Upper lobe of left lung (tissue), 6 donors: Measurements from ENCODE around the gene DDC. TPM values are rescaled to one million over a fixed set of nuclear protein-coding genes. Genes with fewer than 3 reads are reported as not detected.

Experiments
- ATAC-seq, 2 donors: fragments of 200-7000 bp; cut with Tn5 transposase; one replicate each; pipeline ENCODE4 v1.9.1; 2022; ENCODE audit warnings: mild to moderate bottlenecking in 2 of 2, moderate library complexity in 2 of 2; ENCODE audit not compliant: low FRiP score in 2 of 2
- DNase-seq, 2 donors: peaks; one replicate each; pipeline ENCODE4 v3.0.0-alpha.2; 2019 to 2020
- H3K27ac ChIP-seq, 4 donors: fragments of 200-600 bp; sonication (generic); one replicate each; pipeline ENCODE4 v1.5.1; 2016 to 2019
- H3K27me3 ChIP-seq, 4 donors: fragments of 200-600 bp; sonication (generic); one replicate each; pipeline ENCODE4 v1.5.1; 2017 to 2019
- H3K36me3 ChIP-seq, 4 donors: fragments of 200-600 bp; sonication (generic); one replicate each; pipeline ENCODE4 v1.5.1; 2016 to 2019
- H3K4me1 ChIP-seq, 4 donors: fragments of 200-600 bp; sonication (generic); one replicate each; pipeline ENCODE4 v1.5.1; 2018 to 2019
- H3K4me3 ChIP-seq, 4 donors: fragments of 200-600 bp; sonication (generic); one replicate each; pipeline ENCODE4 v1.5.1; 2017 to 2019; ENCODE audit warnings: mild to moderate bottlenecking in 2 of 4, moderate library complexity in 1 of 4
- H3K9me3 ChIP-seq, 4 donors: fragments of 200-600 bp; sonication (generic); one replicate each; pipeline ENCODE4 v1.5.1; 2018 to 2019
- EP300 ChIP-seq, 4 donors: sonication (generic); formaldehyde crosslinking; IDR thresholded peaks; one replicate each; pipeline ENCODE4 v1.5.1; 2017; ENCODE audit warnings: antibody characterized with exemption in 4 of 4, control low read depth in 2 of 4
- POLR2A ChIP-seq, 4 donors: fragments of 450-650 bp; IDR thresholded peaks; one replicate each; pipeline ENCODE4 v1.5.1; 2016 to 2017; ENCODE audit warnings: antibody characterized with exemption in 4 of 4, mild to moderate bottlenecking in 2 of 4
- POLR2AphosphoS5 ChIP-seq, 2 donors: sonication (generic); formaldehyde crosslinking; IDR thresholded peaks; one replicate each; pipeline ENCODE4 v1.5.1; 2017; ENCODE audit warnings: antibody characterized with exemption in 2 of 2
- WGBS, 2 donors: methylation state at CpG; one replicate each; pipeline ENCODE4 v1.1.5; 2017 to 2018; 5-methylcytosine and 5-hydroxymethylcytosine counted together
- total RNA-seq, 6 donors: library from RNA; depleted of rRNA in 4 of 6; stranded (reverse); fragments of >200 nt in 4 of 6; gene quantifications; one replicate each; pipeline versions ENCODE4 v1.1.0 to v1.2.1, GENCODE V29; 2016 to 2021
- TF ChIP-seq, protein P1 (sequence below), 6 experiments: fragments of 450-650 bp in 4 of 6; fragments of 200-600 bp in 2 of 6; sonication (generic) in 2 of 6; IDR thresholded peaks; one replicate each; pipeline ENCODE4 v1.5.1; 2016 to 2019; ENCODE audit warnings: antibody characterized with exemption in 6 of 6
- donor health status: DM: no; HTN: no; CAD: no; lungs with moderate emphysema.
- donor health status: DM: no; HTN: yes; CAD: no; lungs with severe emphysema.

Gene DDC
- total RNA-seq, 6 donors from 2014 or later = 1.2 to 2.0 (median 1.4) TPM; not detected in 1

DNA sequence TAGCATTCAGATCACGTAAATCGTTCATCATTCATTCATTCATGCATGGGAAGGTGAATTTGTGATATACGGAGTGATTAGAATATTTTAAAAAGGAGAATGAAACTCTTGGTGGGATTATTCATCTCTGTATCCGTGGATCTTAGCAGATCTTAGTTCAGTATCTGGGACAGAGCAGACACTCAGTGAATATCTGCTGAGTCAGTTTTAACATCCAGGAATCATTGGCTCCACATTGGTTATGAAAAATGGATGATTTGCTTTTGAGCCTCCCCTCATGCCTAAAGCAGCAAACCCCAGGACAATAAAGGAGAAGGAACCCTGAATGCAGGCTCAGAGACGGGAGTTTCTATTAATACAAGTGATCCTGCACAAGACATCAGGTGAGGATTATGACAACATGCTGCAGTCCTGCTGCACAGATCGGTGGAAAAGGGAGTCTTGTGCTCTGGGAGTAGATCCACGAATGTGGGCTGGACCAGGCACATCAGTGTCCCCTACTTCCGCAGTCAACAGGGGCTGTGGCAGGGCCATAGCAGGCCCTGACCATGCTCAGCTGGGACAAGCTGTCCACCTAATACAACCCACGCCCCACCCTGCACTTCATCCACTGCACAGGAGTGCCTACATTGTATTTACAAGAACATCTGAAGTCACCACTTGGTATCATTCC lies 88.1 kb downstream of the DDC start:
- TF ChIP-seq POLR2A (IDR thresholded peaks at IDR 0.05) (no peak), EP300 (IDR thresholded peaks at IDR 0.05) (no peak), POLR2AphosphoS5 (IDR thresholded peaks at IDR 0.05) (no peak)
- TF ChIP-seq, protein P1, sequence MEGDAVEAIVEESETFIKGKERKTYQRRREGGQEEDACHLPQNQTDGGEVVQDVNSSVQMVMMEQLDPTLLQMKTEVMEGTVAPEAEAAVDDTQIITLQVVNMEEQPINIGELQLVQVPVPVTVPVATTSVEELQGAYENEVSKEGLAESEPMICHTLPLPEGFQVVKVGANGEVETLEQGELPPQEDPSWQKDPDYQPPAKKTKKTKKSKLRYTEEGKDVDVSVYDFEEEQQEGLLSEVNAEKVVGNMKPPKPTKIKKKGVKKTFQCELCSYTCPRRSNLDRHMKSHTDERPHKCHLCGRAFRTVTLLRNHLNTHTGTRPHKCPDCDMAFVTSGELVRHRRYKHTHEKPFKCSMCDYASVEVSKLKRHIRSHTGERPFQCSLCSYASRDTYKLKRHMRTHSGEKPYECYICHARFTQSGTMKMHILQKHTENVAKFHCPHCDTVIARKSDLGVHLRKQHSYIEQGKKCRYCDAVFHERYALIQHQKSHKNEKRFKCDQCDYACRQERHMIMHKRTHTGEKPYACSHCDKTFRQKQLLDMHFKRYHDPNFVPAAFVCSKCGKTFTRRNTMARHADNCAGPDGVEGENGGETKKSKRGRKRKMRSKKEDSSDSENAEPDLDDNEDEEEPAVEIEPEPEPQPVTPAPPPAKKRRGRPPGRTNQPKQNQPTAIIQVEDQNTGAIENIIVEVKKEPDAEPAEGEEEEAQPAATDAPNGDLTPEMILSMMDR (IDR thresholded peaks at IDR 0.05) = no peak
- Histone ChIP-seq H3K4me1 (peaks cover 0 to 10% (median 3%) of the 10 kb centered on the region in 4 donors), H3K4me3 (no peak overlapping the region), H3K27me3 (no peaks in the 10 kb centered on the region), H3K27ac (no peak overlapping the region), H3K9me3 (no peaks in the 10 kb centered on the region), H3K36me3 (no peaks in the 10 kb centered on the region)
- 88 to 93% methylated on average over 9 of the region's 9 CpGs for WGBS, 2 donors
- DNase-seq (no peak), ATAC-seq (no peak)

DNA sequence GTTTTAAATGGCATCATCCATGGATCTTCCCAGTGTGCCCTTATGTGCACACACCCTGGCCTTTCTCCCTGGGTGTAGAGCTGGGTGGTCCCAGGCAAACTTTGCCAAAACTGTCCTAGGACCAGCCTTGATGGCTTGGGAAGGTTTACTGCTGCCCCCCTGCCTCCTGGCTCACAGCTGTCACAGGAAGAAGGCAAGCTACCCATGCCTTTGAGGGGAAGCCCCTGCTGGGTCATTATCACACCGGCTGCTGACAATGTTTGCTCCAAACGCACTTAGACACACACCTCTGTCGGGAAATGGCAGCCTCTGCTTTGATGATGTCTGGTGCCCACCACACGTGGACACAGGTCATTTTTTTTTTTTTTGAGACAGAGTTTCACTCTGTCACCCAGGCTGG lies 89.9 kb downstream of the DDC start:
- TF ChIP-seq EP300 (IDR thresholded peaks at IDR 0.05) = no peak
- no peak for TF ChIP-seq POLR2AphosphoS5 (IDR thresholded peaks at IDR 0.05)
- TF ChIP-seq POLR2A (IDR thresholded peaks at IDR 0.05) = no peak
- TF ChIP-seq, protein P1 (IDR thresholded peaks at IDR 0.05) = no peak
- Histone ChIP-seq H3K9me3 (no peaks in the 10 kb centered on the region), H3K27ac (no peak overlapping the region), H3K4me3 (no peak overlapping the region), H3K4me1 (peaks cover 0 to 5% (median 2%) of the 10 kb centered on the region in 4 donors), H3K36me3 (no peaks in the 10 kb centered on the region), H3K27me3 (no peaks in the 10 kb centered on the region)
- 28 to 53% methylated on average over 4 of the region's 4 CpGs for WGBS, 2 donors
- ATAC-seq (no peak), DNase-seq (no peak)

DNA sequence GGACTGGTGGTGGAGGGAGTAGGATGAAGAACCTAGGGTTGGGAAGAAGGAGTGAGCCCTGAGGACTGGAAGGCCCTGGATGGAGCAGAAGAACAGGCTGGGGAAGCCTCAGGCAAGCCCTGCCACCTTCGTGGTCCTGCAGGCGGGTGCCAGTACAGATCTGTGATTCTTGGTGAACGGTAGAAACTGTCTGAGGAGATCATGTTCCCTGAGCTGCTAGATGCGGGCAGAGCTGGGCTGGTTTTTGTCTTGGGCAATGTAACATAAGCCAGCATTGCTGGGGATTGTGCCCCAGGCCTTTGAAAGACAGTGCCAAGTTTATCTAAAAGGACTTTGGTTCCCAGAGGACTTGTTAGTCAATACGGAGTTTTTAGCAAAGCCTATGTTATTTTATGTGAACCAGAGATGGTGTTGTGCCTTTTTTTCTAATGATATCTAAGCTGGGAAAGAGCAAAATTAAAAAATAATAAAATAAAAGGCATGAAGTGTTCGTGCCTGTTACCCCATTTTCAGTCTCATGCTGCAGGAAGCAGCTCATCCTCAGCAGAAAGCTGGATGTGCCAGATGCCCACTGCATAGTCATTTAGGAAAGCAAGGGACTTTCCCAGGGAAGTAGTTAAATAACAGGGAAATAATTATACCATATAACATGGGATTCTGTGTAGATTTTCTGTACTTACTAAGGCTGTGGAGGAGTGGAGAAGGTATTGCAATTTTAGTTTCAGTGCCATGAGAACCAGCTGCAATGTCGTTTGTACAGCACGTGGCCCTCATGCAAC lies 90.6 kb downstream of the DDC start:
- no peak overlapping the region for H3K4me3 ChIP-seq
- WGBS, 2 donors = 65 to 70% methylated on average over 8 of the region's 8 CpGs
- ATAC-seq = no peak

DNA sequence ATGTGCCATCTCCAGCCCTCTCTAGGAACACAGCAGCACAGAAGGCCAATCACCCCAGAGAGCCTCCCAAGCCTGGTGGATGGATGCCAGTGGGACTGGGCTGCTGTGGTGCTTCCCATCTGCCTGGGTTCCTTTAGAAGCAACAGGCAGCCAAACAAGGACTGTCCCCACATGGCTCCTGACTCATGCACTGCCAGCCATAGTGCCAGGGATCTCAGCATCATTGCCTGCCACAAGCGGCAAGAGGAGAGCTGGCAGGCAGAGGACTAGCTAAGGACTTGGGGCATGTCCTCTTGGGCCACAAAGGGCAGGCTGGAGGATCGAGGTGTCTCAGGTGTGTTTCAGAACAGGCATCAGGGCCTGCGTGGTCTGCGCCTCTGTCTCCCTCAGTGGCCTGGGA lies 91.7 kb downstream of the DDC start:
- H3K27me3 ChIP-seq = no peaks in the 10 kb centered on the region
- H3K4me1 ChIP-seq = no peaks in the 10 kb centered on the region
- ATAC-seq (no peak), DNase-seq (no peak)
- H3K27ac ChIP-seq = no peak overlapping the region
- whole genome bisulfite sequencing, 2 donors = 100% methylated on average over 2 of the region's 4 CpGs; no CpG with 5 or more reads in 1 of the 2 donors
- H3K36me3 ChIP-seq = no peaks in the 10 kb centered on the region
- H3K9me3 ChIP-seq = no peaks in the 10 kb centered on the region
- H3K4me3 ChIP-seq = no peak overlapping the region
- TF ChIP-seq POLR2AphosphoS5 (IDR thresholded peaks at IDR 0.05) (no peak), POLR2A (IDR thresholded peaks at IDR 0.05) (no peak), EP300 (IDR thresholded peaks at IDR 0.05) (no peak)
- TF ChIP-seq, protein P1 (IDR thresholded peaks at IDR 0.05) = no peak

More for the DNA sequence above, 90.6 kb downstream of the DDC start:
- H3K27ac ChIP-seq = no peak overlapping the region
- no peaks in the 10 kb centered on the region for H3K9me3 ChIP-seq
- no peaks in the 10 kb centered on the region for H3K27me3 ChIP-seq
- TF ChIP-seq POLR2A (IDR thresholded peaks at IDR 0.05) (no peak), POLR2AphosphoS5 (IDR thresholded peaks at IDR 0.05) (no peak), EP300 (IDR thresholded peaks at IDR 0.05) (no peak)
- TF ChIP-seq, protein P1 (IDR thresholded peaks at IDR 0.05) = no peak
- H3K4me1 ChIP-seq = no peaks in the 10 kb centered on the region
- no peak for DNase-seq
- H3K36me3 ChIP-seq = no peaks in the 10 kb centered on the region
